ENCODE data around the gene CT45A9.
"Not testable (repeated sequence)": the region's sequence is repeated elsewhere in the genome, so short reads cannot be mapped to it uniquely, and the experiment has no call there.

Gene CT45A9

GRCh38 chrX:135871712-135872111 is at the start of gene CT45A9:
Gene CT45A9, minus strand, starts transcription at chrX:135871812. Its CDS starts 3,751 bp downstream, at chrX:135868061.
- not testable (repeated sequence) for DNase-seq

GRCh38 chrX:135920516-135920915 is 48.9 kb upstream of the CT45A9 start:
- DNase-seq = not testable (repeated sequence)

DNA sequence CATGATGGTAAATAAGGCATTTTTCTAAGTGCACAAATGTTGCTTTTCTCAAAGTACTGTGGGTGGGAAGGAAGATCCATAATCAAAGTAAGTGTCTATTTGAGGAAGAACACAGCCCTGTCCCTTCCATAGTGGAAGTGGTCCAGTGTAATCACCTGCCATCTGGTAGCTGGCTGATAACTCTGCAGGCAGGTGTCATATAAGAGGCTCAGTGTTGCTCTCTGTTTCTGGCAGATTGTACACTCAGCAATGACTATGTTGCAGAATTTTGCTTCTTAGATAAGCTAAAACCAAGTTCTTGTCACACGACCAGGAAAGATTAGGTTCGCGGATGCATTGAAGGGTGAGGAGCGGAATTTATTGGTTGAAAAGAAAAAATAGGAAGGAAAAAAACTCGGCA is 42.8 kb upstream of the CT45A9 start:
- DNase-seq = no peak

DNA sequence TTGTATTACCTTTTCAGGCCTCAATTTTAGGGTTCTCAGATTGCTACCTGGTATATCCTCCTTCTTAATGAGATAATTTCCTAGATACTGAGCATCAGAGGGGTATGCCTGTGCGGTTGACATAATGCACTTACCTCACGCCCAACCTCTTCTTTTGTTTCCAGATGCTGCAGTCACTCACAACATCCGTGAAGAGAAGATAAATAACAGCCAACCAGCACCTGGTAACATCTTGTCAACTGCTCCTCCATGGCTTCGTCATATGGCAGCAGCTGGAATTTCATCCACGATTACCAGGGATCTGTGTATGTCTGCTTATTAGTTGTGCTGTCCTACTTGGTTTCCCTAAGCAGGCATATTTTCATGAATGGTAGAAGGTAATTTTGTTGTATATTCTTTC is 38.6 kb upstream of the CT45A9 start:
- no peak for DNase-seq

GRCh38 chrX:135893294-135893817 is 21.7 kb upstream of the CT45A9 start, which contains the start of the genes CT45A10 and SAGE1:
Gene CT45A10, minus strand, starts transcription at chrX:135893444. Its CDS starts 8,100 bp downstream, at chrX:135885344.
Gene SAGE1, plus strand, starts transcription at chrX:135893716. Its CDS starts 2,527 bp downstream, at chrX:135896243.
- no peak for DNase-seq

DNA sequence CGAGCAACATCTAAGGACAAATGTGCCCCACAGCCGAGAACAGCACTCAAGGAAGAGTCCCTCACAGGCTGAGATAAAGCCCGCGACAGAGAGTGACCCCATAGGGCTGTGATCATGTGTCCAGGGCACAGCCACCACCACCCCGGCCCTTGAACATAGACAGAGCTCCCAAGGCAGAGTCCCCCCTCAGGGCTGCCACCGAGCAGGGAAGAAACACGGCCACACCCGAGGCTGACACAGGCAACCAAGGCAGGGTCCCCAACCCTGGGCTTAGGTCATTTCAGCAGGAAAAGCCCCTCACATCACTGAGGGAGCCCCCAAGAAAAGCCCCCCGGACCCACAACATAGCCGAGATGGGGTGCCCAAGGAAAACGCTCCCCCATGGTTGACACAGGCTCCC is 21.2 kb upstream of the CT45A9 start:
- DNase-seq = no peak

DNA sequence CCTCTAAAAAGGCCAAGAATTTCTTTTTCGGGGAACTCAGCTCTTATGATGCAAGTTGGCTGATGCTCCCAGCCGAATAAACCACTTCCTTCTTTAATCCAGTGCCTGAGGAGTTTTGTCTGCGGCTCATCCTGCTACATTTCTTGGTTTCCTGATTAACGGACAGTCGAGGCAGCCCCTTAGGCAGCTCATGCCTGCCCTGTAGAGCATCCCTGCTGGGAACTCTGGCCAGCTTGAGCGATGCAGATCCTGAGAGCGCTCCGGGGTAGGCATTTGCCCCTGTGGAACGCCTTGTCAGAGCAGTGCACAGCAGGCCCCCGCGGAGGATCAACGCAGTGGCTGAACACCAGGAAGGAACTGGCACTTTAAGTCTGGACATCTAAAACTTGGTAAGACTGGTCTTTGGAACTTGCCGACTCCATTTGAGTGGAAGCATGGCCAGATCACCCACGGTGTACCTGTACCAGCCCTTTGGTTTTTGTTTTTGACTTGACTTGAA is 18.5 kb upstream of the CT45A9 start:
- peak; percentile 0 for DNase-seq

DNA sequence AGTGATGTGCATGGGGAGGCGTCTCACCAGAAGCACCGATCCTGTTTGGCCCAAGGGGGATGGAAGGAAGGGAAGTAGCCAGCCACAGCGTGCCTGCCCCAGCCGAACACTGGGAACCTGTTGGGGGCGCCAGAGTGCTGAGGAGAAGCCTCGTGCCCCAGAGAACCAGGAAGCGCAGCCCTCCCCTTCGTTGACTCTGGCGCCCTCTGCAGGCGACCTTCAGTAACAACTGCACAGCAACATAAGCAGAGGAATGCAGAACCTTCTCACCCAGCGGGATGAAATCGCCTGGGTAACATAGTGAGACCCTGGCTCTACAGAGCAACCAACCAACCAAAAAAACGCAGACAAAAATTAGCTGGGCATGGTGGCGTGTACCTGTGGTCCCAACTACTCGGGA is 17.4 kb upstream of the CT45A9 start:
- not testable (repeated sequence) for DNase-seq

- DNase-seq = not testable (repeated sequence)
Measured at GRCh38 chrX:135888230-135888629, 16.6 kb upstream of the CT45A9 start.

- not testable (repeated sequence) for DNase-seq
Measured at GRCh38 chrX:135882741-135883140, 11.1 kb upstream of the CT45A9 start.

DNA sequence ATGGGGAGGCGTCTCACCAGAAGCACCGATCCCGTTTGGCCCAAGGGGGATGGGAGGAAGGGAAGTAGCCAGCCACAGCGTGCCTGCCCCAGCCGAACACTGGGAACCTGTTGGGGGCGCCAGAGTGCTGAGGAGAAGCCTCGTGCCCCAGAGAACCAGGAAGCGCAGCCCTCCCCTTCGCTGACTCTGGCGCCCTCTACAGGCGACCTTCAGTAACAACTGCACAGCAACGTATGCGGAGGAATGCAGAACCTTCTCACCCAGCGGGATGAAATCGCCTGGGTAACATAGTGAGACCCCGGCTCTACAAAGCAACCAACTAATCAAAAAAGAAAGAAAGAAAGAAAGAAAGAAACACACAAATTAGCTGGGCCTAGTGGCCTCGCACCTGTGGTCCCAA is 17.2 kb downstream of the CT45A9 start, which contains the start of gene CT45A8:
TSS of gene CT45A8 (minus strand) at position 101 of the 400 bp plus-strand sequence. CDS start 3,755 bp downstream, outside the sequence.
- not testable (repeated sequence) for DNase-seq

GRCh38 chrX:135837180-135837579 is 34.4 kb downstream of the CT45A9 start, which contains the start of gene CT45A7:
Gene CT45A7, minus strand, starts transcription at chrX:135837280. Its CDS starts 3,747 bp downstream, at chrX:135833533.
- not testable (repeated sequence) for DNase-seq

DNA sequence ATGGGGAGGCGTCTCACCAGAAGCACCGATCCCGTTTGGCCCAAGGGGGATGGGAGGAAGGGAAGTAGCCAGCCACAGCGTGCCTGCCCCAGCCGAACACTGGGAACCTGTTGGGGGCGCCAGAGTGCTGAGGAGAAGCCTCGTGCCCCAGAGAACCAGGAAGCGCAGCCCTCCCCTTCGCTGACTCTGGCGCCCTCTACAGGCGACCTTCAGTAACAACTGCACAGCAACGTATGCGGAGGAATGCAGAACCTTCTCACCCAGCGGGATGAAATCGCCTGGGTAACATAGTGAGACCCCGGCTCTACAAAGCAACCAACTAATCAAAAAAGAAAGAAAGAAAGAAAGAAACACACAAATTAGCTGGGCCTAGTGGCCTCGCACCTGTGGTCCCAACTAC is 51.7 kb downstream of the CT45A9 start, which contains the start of gene CT45A2:
TSS of gene CT45A2 (minus strand) at position 101 of the 400 bp plus-strand sequence. CDS start 3,747 bp downstream, outside the sequence.
- DNase-seq = not testable (repeated sequence)
